ENCODE results near the gene SLC6A11. TPM values are rescaled to one million over a fixed set of nuclear protein-coding genes. Genes with fewer than 3 reads are reported as not detected.
A peak's percentile ranks its signal among the peaks of the same experiment; 100 is the strongest.

Gene SLC6A11
- total RNA-seq, 1 experiment from 2014 or later = not detected

- no peak for DNase-seq (ENCODE audit: low read depth)
Observed at GRCh38 chr3:10951295-10951926, 135.4 kb downstream of the SLC6A11 start.

GRCh38 chr3:10952525-10952924 lies 136.5 kb downstream of the SLC6A11 start:
- DNase-seq (ENCODE audit: low read depth) = no peak

GRCh38 chr3:10954740-10955139 lies 138.7 kb downstream of the SLC6A11 start:
- no peak for DNase-seq (ENCODE audit: low read depth)

- DNase-seq (ENCODE audit: low read depth) = no peak
Observed at GRCh38 chr3:10955711-10956453, 139.9 kb downstream of the SLC6A11 start.

GRCh38 chr3:10956531-10956930 lies 140.5 kb downstream of the SLC6A11 start:
- DNase-seq (ENCODE audit: low read depth) = no peak

GRCh38 chr3:10956986-10957385 lies 141.0 kb downstream of the SLC6A11 start:
- no peak for DNase-seq (ENCODE audit: low read depth)

GRCh38 chr3:10957976-10958749 lies 142.1 kb downstream of the SLC6A11 start:
- peak; percentile 31 for DNase-seq (ENCODE audit: low read depth)

- no peak for DNase-seq (ENCODE audit: low read depth)
Observed at GRCh38 chr3:10960255-10960654, 144.2 kb downstream of the SLC6A11 start.

GRCh38 chr3:10961921-10962320 lies 145.9 kb downstream of the SLC6A11 start:
- no peak for DNase-seq (ENCODE audit: low read depth)

- no peak for DNase-seq (ENCODE audit: low read depth)
Observed at GRCh38 chr3:10962481-10963036, 146.5 kb downstream of the SLC6A11 start.

- peak; percentile 36 for DNase-seq (ENCODE audit: low read depth)
Observed at GRCh38 chr3:10964537-10965167, 148.6 kb downstream of the SLC6A11 start.

- DNase-seq (ENCODE audit: low read depth) = no peak
Observed at GRCh38 chr3:10968401-10968800, 152.4 kb downstream of the SLC6A11 start.

- DNase-seq (ENCODE audit: low read depth) = no peak
Observed at GRCh38 chr3:10970306-10970960, 154.4 kb downstream of the SLC6A11 start.

- no peak for DNase-seq (ENCODE audit: low read depth)
Observed at GRCh38 chr3:10972072-10972782, 156.2 kb downstream of the SLC6A11 start.

- DNase-seq (ENCODE audit: low read depth) = no peak
Observed at GRCh38 chr3:10973046-10973595, 157.1 kb downstream of the SLC6A11 start.

- DNase-seq (ENCODE audit: low read depth) = no peak
Observed at GRCh38 chr3:10974131-10974530, 158.1 kb downstream of the SLC6A11 start.

GRCh38 chr3:10974746-10975375 lies 158.8 kb downstream of the SLC6A11 start:
- DNase-seq (ENCODE audit: low read depth) = no peak

GRCh38 chr3:10975695-10976234 lies 159.7 kb downstream of the SLC6A11 start:
- no peak for DNase-seq (ENCODE audit: low read depth)

GRCh38 chr3:10976770-10977169 lies 160.7 kb downstream of the SLC6A11 start:
- DNase-seq (ENCODE audit: low read depth) = no peak
